Ascending aorta (tissue), 2 donors: Measurements from ENCODE around the gene ZNF181. TPM values are rescaled to one million over a fixed set of nuclear protein-coding genes. Genes with fewer than 3 reads are reported as not detected.

Experiments
- DNase-seq, 2 donors: peaks; one replicate each; pipeline ENCODE4 v3.0.0-alpha.2; 2019; ENCODE audit warnings: low spot score in 2 of 2
- H3K27ac ChIP-seq, 2 donors: fragments of 200-600 bp; sonication (generic); one replicate each; pipeline ENCODE4 v1.5.1; 2016 to 2017; ENCODE audit warnings: mild to moderate bottlenecking in 1 of 2
- H3K27me3 ChIP-seq: fragments of 200-600 bp; sonication (generic); one replicate; pipeline ENCODE4 v1.5.1; 2017
- H3K36me3 ChIP-seq, 2 donors: fragments of 200-600 bp; sonication (generic); one replicate each; pipeline ENCODE4 v1.5.1; 2016
- H3K4me1 ChIP-seq, 2 donors: fragments of 200-600 bp; sonication (generic); one replicate each; pipeline ENCODE4 v1.5.1; 2016 to 2017; ENCODE audit warnings: mild to moderate bottlenecking in 1 of 2
- H3K4me3 ChIP-seq, 2 donors: fragments of 200-600 bp; sonication (generic); one replicate each; pipeline ENCODE4 v1.5.1; 2016 to 2017; ENCODE audit warnings: mild to moderate bottlenecking in 1 of 2
- H3K9me3 ChIP-seq, 2 donors: fragments of 200-600 bp; sonication (generic); one replicate each; pipeline ENCODE4 v1.5.1; 2016
- CTCF ChIP-seq, 3 experiments: fragments of 200-600 bp in 2 of 3; fragments of 450-650 bp in 1 of 3; sonication (generic) in 2 of 3; IDR thresholded peaks; one replicate each; pipeline ENCODE4 v1.5.1; 2016 to 2019; ENCODE audit warnings: antibody characterized with exemption in 3 of 3, mild to moderate bottlenecking in 1 of 3, moderate library complexity in 1 of 3
- intact Hi-C: fragments of 100-400 bp; cut with DNase I; formaldehyde crosslinking; loops from one replicate; pipeline ENCODE4 v1.15.1; 2023
- total RNA-seq: library from RNA; depleted of rRNA; stranded (reverse); fragments of >200 nt; gene quantifications from one replicate; pipeline ENCODE4 v1.1.0, GENCODE V29; 2016

The ZNF181 gene
- total RNA-seq, 1 donor from 2014 or later = 1.9 TPM

GRCh38 chr19:34715357-34715756 lies 18.7 kb upstream of the ZNF181 start:
- no peak for TF ChIP-seq CTCF (IDR thresholded peaks at IDR 0.05)
- Histone ChIP-seq H3K27ac (no peak overlapping the region), H3K9me3 (no peaks in the 10 kb centered on the region), H3K4me3 (no peak overlapping the region), H3K4me1 (no peaks in the 10 kb centered on the region), H3K27me3 (no peaks in the 10 kb centered on the region), H3K36me3 (no peaks in the 10 kb centered on the region)
- intact Hi-C loops = no loop called here
- no peak for DNase-seq

- Histone ChIP-seq H3K9me3 (no peaks in the 10 kb centered on the region), H3K4me3 (no peak overlapping the region), H3K27ac (no peak overlapping the region), H3K27me3 (no peaks in the 10 kb centered on the region), H3K4me1 (no peaks in the 10 kb centered on the region), H3K36me3 (no peaks in the 10 kb centered on the region)
- DNase-seq = no peak
- intact Hi-C loops = no loop called here
- TF ChIP-seq CTCF (IDR thresholded peaks at IDR 0.05) = no peak
Measured at GRCh38 chr19:34722353-34722752, 11.7 kb upstream of the ZNF181 start.

GRCh38 chr19:34725400-34725799 lies 8.6 kb upstream of the ZNF181 start:
- TF ChIP-seq CTCF (IDR thresholded peaks at IDR 0.05) = no peak
- no peak overlapping the region for H3K4me3 ChIP-seq
- no peaks in the 10 kb centered on the region for H3K27me3 ChIP-seq

GRCh38 chr19:34731019-34731829 lies 2.8 kb upstream of the ZNF181 start:
- H3K4me1 ChIP-seq = peaks cover 9 to 22% of the 10 kb centered on the region in 2 donors
- H3K27me3 ChIP-seq = no peaks in the 10 kb centered on the region
- H3K9me3 ChIP-seq = peaks cover 0 to under 1% of the 10 kb centered on the region in 2 donors
- H3K4me3 ChIP-seq = no peak overlapping the region
- H3K27ac ChIP-seq = no peak overlapping the region
- peaks cover 2 to 10% of the 10 kb centered on the region in 2 donors for H3K36me3 ChIP-seq
- DNase-seq = no peak
- no peak for TF ChIP-seq CTCF (IDR thresholded peaks at IDR 0.05)
- intact Hi-C loops = no loop called here

More at GRCh38 chr19:34725400-34725799, 8.6 kb upstream of the ZNF181 start:
- H3K9me3 ChIP-seq = no peaks in the 10 kb centered on the region
- intact Hi-C loops = no loop called here
- no peak for DNase-seq
- no peak overlapping the region for H3K27ac ChIP-seq
- H3K4me1 ChIP-seq = no peaks in the 10 kb centered on the region
- H3K36me3 ChIP-seq = no peaks in the 10 kb centered on the region

GRCh38 chr19:34731964-34732363 lies 2.1 kb upstream of the ZNF181 start:
- TF ChIP-seq CTCF (IDR thresholded peaks at IDR 0.05) = no peak
- Histone ChIP-seq H3K27me3 (no peaks in the 10 kb centered on the region), H3K4me1 (peaks cover 9 to 22% of the 10 kb centered on the region in 2 donors), H3K36me3 (peaks cover 7 to 16% of the 10 kb centered on the region in 2 donors), H3K27ac (no peak overlapping the region), H3K4me3 (no peak overlapping the region), H3K9me3 (peaks cover 4 to 8% of the 10 kb centered on the region in 2 donors)
- DNase-seq = no peak
- intact Hi-C loops = no loop called here
